Stimulated activated CD8-positive, alpha-beta memory T cell treated with anti-CD3 and anti-CD28 coated beads, Interleukin-15, amount 100 ng/mL, for 24 hours (primary cell): ENCODE results near the gene UNC93A.
"Not testable (repeated sequence)": the region's sequence is repeated elsewhere in the genome, so short reads cannot be mapped to it uniquely, and the experiment has no call there.

Source experiments
- DNase-seq: peaks from one replicate; pipeline ENCODE4 v3.0.0-alpha.2; 2020; ENCODE audit warnings: low read depth

The UNC93A gene

DNA sequence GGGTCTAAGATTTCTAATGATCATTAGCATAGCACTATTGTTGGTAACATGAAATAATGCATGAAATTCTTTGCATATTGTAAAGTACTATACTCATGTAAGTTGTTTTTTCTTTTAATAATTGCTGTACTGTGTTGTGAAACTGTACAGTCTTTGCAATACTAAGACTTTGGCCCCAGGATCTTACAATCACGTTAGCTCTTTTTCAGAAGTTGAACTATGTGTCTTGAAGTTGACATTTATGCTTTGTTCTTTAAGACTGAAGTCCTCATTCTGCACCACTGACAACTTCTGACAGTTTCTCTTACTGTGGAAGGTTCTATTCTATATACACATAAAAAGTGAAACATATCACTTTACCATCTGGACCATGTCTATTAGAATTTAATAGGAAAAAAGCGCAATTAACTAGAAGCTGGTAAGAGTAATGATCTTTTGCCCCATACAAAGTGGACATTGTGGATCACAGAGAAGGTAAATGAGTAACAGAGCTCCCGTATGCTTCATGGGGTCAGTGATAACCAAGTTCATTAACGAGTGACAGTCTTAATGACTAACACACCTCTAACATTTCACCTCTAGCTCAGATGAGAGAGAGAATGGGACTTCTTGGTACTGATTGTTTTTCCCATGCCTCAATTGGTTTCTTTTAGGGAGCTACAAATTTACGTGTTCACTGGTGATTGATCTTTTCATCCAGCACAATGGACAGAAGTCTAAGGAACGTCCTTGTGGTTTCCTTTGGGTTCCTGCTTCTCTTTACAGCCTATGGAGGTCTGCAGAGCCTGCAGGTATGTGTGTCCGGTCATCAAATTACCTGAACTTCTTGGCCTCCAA, at the start of gene UNC93A:
TSS of gene UNC93A (plus strand) at position 530 of the 837 bp plus-strand sequence. CDS start at position 705, 175 bp downstream.
- no peak for DNase-seq

DNA sequence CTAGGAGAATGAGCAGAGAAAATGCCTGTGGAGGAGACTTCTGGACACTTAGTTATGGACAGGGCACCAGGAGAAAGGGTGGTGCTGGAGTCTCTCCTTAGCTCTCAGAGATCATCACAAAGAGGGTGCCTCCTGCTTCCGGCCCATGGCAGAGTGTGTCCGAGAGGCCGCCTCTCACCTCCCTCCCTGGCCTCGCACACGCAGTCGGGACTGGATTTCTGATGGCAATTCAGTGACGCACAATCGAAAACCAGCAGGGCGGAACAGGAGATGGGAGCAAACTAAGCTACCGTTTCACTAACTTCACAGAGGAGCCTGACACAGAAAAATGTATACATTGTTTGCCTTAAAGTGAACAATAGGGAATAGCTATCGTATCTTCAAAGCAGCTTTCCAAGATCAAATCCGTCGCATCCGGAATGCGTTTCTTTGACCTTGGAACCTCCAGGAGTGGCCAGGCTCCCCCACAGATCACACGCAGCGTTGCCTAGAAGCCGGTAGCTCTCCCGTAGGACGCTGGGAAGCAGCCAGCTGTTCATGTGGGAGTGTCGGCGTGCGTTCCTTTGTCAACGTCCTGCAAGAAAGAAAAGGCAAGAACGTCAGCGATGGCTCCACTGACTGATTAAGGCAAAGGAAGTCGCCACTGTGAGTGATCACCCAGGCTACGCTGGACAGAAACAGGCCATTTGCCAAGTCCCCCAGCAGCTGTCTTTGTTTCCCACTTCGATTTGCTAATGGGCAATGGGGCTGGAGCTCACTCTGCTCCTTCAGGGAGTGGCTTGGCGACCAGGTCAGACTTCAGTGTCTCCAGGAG, 49.6 kb upstream of the UNC93A start:
- DNase-seq = not testable (repeated sequence)

DNA sequence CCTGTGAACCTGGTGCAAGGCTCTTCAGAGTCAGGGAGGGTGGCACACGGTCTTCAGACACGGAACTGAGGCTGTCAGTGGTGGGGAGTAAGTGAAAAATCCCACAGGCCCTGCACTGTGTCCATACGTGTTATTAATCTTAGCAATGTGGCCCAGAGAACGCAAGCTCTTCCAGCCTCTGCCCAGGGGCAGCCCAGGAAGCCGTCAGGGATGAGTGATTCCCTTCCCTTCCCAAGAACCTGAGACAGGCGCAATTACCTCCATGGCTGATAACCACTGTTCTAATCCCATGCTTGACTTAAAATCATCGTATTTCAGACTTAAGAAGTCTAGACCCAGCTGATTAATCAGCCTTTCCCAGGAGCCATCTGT, 49.0 kb upstream of the UNC93A start:
- not testable (repeated sequence) for DNase-seq

DNA sequence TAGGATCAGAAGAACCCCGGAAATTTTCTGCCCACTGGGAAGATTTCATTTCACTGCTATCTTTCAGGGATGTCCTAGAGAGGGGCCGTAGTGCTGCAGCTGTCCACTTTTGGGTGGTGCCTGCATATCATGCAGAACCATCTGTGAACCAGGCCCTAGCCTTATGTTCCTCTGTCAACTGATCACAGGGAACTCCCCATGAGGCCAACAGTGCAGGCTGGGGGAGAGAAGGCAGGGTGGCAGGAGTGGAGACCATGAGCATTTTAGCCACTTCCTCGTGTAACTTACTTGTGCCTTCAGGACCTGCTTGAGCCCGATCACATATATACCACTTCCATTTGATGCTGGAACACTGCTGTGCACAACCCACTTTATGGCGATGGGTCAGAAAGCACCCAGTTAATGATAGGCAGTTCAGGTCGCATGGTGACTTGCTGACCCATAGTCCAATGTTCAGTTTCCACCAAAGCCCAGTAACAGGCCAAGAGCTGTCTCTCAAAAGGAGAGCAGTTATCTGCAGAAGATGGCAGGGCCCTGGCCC, 48.5 kb upstream of the UNC93A start:
- DNase-seq = not testable (repeated sequence)

DNA sequence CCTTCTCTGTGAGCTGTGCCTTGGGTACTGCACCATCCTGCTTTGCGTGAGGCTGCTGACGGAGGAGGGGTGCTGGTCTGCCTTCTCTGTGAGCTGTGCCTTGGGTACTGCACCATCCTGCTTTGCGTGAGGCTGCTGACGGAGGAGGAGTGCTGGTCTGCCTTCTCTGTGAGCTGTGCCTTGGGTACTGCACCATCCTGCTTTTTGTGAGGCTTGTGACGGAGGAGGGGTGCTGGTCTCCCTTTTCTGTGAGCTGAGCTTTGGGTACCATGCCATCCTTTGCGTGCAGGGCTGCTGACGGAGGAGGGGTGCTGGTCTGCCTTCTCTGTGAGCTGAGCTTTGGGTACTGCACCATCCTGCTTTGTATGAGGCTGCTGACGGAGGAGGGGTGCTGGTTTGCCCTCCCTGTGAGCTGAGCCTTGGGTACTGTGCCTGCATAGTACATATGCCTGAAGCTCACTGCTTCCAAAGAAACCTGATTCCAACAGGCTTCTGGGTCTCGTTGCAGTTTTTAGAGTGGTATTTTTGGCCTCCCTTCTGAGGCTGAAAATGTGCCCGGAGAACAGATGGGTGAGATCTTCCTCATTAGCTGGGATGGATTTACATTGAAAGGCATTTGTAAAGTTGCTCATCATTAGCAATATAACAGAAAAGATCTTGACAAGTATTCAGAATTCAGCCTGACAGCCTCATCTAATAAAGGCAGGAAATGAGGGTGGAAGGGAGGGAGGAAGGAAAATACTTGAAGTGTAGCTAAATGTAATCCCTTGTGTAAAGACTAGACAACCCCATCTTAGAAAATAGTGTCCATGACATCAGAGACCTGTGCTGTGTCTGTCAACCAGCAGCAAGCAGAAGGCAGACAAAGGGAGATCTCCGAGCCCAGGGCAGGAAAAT, 46.8 kb upstream of the UNC93A start:
- no peak for DNase-seq

DNA sequence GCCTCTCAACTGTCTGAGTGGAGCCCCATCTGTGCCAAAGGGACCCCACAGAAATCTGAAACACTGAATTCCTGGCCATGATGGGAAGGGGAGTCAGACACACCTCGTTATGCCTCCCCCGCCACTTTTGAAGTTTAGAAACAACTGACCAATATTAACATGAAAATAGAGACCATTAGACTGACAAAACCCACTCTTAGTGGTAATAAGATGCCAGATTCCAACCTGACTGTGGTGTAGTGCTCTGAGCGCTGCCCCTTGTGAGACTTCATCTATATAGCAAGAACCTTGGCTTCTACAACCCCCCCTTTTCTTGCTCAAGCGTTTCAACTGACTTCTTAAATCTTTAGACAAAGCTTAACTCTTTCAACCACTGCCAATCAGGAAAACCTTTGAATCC, 46.1 kb upstream of the UNC93A start:
- DNase-seq = no peak

DNA sequence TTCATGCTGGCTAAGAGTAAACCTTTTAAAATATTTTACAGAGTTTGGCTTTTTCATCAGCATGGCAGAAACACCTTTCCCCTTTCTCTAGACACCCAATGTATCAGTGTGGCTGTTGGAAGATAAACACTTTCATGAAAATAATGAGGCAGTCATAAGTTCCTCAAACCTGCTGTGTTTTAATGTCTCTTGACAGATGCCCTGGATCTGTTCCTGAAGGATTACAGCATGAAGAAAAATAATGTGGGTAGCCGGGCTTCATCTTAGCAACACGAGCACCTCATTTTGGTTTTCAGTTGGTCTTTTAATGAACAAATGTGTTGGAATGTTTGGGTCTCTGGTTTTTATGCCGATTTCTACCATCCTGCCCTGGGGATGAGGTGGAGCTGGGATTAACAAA, 45.5 kb upstream of the UNC93A start:
- no peak for DNase-seq

DNA sequence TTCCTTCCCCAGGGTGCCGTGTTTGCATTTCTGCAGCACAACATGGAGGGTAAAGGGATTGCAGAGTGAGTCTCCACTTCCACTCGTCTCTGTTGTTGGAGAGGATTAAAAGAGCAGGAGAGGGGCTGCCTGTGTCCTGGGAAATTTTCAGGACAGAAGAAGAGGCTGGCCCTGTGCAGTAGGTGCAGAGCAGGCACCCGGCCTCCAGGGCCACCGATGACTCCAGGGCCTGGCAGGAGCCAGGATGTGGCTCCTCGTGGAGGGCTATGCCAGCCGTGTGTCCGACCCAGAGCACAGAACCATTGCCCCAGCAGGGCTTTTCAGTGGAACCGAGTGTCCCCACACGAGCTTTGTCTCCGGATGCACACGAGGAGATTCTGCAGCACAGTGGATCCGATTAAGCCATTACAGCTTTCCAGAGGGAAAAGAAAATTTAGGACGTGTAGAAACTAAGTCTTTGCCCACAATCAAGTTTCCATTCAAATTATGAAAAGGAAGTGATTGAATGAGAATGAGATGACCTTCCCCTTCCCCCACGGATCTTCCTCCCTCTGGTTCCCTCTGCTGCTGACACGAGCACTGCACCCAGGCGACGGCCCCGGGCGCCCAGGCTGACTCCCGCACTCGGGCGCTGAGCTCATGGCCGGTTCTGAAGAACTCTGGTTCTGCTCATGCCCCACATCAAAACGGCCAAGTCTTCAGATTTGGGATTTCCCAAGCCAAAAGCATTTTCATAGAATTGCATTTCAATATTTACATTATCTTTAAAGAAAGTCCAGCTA, 43.1 kb upstream of the UNC93A start:
- DNase-seq = no peak

DNA sequence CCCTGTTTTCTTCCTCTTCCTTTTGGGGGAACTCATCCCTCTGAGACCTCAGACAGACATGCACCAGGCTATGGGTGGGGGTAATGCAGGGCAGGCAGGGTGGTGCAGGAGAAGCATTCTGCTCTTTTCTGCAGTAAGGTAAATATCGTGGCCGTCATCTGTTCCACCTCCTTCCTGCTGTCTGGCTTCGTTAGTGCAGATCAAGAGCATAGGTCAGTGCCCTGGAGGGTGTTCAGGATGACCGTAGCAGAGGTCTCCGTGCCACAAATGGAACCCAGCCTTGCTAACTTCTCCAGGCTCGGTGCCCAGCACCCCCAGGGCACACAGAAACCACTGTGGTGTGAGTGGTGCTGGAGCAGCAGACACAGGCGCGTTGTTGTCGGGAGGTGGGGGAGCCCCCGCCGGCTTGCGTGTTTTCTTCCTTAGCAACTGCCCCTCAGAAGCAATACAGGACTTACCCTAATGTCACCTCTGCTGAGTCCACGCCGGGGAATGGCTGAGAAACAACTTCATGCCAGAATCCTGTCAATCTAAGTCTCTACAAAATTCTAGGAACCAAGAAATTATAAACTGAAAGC, 42.1 kb upstream of the UNC93A start:
- not testable (repeated sequence) for DNase-seq

DNA sequence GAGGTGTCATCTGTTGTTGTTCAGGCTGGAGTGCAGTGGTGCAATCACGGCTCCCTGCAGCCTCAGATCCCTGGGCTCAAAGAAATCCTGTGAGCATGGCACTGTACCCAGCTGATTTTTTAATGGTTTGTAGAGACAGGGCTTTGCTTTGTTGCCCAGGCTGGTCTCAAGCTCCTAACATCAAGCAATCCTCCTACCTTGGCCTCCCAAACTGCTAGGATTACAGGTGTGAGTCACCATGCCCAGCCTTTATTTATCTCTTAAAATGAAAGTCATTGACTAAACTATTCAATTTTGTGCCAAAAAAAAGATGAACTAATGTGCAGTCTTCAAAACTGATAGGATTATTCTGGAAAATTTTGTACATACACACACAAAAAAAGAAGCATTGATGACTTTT, 38.8 kb upstream of the UNC93A start:
- no peak for DNase-seq

DNA sequence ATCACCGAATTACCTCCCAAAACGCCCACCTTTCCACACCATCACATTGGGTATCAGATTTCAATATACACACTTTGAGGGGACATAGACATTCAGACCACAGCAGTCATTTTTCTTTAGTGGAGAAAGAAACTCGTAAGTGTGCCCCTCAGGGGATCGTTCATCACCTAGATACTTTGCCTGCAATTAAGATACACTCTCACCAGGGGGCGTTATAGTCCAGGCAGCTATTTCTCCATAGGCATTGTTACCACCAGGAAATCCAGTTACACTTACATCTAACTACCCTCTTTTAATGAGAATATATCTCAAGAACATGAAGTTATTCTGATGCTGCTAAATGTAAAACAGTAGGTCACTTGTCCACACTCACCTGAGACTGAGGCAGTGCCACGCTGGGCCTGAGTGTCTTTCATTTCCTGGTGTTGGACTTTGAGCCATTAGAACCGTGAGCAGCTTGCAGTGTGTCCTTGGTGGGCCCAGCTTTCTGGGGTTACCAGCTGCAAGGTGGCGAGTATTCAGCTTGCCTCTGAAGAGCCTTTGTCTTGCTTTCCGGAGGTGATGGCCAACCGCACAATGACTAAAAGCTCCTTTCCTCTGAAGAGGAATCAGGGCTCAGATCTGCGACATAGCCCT, 35.1 kb upstream of the UNC93A start:
- DNase-seq = no peak

DNA sequence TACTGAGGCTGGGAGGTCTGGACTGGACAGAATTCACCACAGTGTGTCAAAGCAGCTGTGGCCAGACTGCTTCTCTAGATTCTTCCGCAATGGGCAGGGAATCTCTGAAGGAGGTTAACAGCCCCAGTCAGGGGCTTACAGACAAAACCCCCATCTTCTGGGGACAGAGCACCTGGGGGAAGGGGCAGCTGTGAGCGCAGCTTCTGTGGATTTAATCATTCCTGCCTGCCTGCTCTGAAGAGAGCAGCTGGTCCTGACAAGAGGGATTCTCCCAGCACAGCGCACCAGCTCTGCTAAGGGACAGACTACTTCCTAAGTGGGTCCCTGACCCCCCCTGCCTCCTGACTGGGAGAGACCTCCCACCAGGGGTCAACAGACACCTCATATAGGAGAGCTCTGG, 32.5 kb upstream of the UNC93A start:
- DNase-seq = no peak

DNA sequence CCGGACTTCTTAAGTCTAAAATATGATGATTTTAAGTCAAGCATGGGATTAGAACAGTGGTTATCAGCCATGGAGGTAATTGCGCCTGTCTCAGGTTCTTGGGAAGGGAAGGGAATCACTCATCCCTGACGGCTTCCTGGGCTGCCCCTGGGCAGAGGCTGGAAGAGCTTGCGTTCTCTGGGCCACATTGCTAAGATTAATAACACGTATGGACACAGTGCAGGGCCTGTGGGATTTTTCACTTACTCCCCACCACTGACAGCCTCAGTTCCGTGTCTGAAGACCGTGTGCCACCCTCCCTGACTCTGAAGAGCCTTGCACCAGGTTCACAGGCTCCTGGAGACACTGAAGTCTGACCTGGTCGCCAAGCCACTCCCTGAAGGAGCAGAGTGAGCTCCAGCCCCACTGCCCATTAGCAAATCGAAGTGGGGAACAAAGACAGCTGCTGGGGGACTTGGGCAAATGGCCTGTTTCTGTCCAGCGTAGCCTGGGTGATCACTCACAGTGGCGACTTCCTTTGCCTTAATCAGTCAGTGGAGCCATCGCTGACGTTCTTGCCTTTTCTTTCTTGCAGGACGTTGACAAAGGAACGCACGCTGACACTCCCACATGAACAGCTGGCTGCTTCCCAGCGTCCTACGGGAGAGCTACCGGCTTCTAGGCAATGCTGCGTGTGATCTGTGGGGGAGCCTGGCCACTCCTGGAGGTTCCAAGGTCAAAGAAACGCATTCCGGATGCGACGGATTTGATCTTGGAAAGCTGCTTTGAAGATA, 24.9 kb upstream of the UNC93A start:
- not testable (repeated sequence) for DNase-seq

DNA sequence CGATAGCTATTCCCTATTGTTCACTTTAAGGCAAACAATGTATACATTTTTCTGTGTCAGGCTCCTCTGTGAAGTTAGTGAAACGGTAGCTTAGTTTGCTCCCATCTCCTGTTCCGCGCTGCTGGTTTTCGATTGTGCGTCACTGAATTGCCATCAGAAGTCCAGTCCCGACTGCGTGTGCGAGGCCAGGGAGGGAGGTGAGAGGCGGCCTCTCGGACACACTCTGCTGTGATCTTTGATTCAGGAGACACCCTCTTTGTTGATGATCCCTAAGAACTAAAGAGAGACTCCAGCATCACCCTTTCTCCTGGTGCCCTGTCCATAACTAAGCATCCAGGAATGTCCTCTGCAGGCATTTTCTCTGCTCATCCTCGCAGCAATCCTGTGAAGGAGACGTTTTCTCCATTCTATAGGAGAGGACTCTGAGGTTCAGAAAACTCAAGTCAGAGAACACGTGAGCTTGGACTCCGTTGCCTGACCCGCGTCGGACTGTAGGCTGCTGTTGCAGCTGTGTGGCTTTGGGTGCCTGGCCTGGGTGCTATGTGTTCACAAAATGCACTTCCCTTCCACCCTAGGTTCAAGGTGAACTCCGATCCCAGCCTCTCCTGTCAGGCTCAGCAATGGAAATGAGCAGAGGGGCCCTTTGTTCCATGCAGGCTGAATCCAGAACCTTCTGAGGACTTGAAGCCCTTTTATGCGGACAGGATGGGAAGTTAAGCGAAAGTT, 24.1 kb upstream of the UNC93A start:
- no peak for DNase-seq

DNA sequence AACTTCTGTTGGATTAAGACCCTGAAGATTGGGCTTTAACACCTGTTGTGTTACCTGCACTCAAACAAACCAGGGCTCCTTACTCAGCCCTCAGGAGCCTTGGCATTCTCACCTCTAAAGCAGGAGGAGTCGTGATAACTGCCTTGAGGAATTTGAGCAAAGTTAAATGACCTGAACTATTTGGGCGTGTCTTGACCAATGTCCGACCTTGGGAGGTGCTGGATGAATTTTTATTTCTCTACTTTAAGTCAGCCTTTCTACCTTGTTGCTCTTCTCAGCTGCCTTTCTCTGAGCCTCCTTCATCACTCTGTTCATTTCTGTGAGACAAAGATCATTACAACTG, 23.6 kb upstream of the UNC93A start:
- not testable (repeated sequence) for DNase-seq

DNA sequence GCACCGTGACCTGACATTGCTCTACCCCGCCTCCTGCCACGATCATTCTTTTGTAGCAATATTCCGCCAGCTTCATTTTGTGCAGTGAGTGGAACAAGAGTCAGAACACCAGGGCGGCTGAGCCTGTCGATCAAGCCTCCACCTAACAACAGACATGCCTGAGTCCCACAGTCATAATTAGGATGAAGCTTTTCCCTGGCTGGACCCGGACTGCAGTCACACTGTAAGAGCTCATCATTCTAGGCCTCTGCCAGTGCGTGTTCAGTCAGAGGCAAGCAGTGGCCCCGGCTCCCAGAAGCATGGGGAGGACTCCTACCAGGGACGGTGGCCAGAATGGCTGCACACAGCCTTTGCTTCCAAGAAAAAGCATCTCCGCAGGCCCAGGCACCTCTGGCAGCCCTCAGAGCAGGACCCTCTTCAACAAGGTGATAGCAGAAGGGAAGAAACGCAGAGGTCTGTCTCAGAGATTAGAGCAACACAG, 23.2 kb upstream of the UNC93A start:
- no peak for DNase-seq

DNA sequence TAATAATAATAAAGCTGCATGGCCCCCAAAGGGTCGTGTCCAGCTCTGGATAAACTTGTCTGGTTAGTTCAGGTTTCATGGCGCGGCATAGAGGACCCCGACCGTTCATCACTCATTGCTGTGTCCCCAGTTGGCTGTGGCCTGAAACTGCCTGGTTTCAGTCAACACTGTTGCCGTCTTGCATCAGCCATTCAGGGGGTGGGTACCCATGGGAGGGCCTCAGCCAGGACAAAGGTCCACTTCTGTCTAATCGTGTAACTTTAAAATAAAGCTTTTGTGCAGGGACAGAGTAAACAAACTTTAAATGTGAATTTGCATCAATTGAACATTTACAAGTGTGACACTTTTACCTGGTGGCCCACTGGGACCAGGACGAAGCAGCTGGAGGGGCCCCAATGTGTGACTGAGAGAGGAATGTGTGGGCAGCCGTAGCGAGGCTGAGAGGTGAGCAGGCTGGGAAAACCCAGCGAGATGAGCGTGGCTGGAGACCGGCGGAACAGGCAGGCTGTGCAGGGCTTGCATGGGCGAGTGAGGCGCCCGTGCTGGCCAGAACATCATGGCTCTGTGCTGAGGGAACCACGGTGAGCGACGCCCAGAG, 22.3 kb upstream of the UNC93A start:
- no peak for DNase-seq
